Esophagus squamous epithelium (tissue), 5 donors: ENCODE data around the gene BUB3. TPM values are rescaled to one million over a fixed set of nuclear protein-coding genes. Genes with fewer than 3 reads are reported as not detected.

ENCODE experiments used
- DNase-seq: peaks from one replicate; lab custom pipeline; 2025; lab: John Stamatoyannopoulos, UW
- H3K27ac ChIP-seq, 4 donors: fragments of 200-600 bp; sonication (generic); one replicate each; pipeline ENCODE4 v1.5.1; 2016 to 2019; ENCODE audit warnings: mild to moderate bottlenecking in 1 of 4
- H3K27me3 ChIP-seq, 4 donors: fragments of 200-600 bp; sonication (generic); 1 replicate in 3 of 4; 2 replicates in 1 of 4; pipeline versions ENCODE4 v1.5.1 to v1.6.0; 2017 to 2021; ENCODE audit warnings: antibody characterized with exemption in 1 of 4
- H3K36me3 ChIP-seq, 3 donors: fragments of 200-600 bp; sonication (generic); one replicate each; pipeline ENCODE4 v1.5.1; 2016 to 2019
- H3K4me1 ChIP-seq, 3 donors: fragments of 200-600 bp; sonication (generic); one replicate each; pipeline ENCODE4 v1.5.1; 2017 to 2019
- H3K4me3 ChIP-seq, 4 donors: fragments of 200-600 bp; sonication (generic); 1 replicate in 3 of 4; 2 replicates in 1 of 4; pipeline ENCODE4 v1.5.1; 2016 to 2019; ENCODE audit warnings: mild to moderate bottlenecking in 2 of 4, moderate library complexity in 1 of 4
- H3K9me3 ChIP-seq, 3 donors: fragments of 200-600 bp; sonication (generic); one replicate each; pipeline ENCODE4 v1.5.1; 2016 to 2019
- POLR2A ChIP-seq, 4 donors: fragments of 450-650 bp; IDR thresholded peaks; one replicate each; pipeline ENCODE4 v1.6.1; 2017; ENCODE audit warnings: antibody characterized with exemption in 4 of 4, mild to moderate bottlenecking in 4 of 4, moderate library complexity in 3 of 4
- WGBS, 2 donors: methylation state at CpG; one replicate each; pipeline ENCODE4 v1.1.5; 2018; 5-methylcytosine and 5-hydroxymethylcytosine counted together
- intact Hi-C: fragments of 100-400 bp; cut with DNase I; formaldehyde crosslinking; loops from one replicate; pipeline ENCODE4 v1.15.0; 2022
- total RNA-seq, 4 donors: library from RNA; depleted of rRNA; stranded (reverse); fragments of >200 nt; gene quantifications; one replicate each; pipeline ENCODE4 v1.1.0, GENCODE V29; 2016
- TF ChIP-seq, protein P1 (sequence below), 6 experiments: fragments of 450-650 bp in 4 of 6; fragments of 200-600 bp in 2 of 6; sonication (generic) in 2 of 6; IDR thresholded peaks; one replicate each; pipeline ENCODE4 v1.5.1; 2016 to 2019; ENCODE audit warnings: antibody characterized with exemption in 6 of 6, mild to moderate bottlenecking in 4 of 6, moderate library complexity in 4 of 6
- donor health status: DM: yes; HTN: yes; CAD: no.

BUB3 gene
- total RNA-seq, 4 donors from 2014 or later = 84.3 to 121 (median 100) TPM

DNA sequence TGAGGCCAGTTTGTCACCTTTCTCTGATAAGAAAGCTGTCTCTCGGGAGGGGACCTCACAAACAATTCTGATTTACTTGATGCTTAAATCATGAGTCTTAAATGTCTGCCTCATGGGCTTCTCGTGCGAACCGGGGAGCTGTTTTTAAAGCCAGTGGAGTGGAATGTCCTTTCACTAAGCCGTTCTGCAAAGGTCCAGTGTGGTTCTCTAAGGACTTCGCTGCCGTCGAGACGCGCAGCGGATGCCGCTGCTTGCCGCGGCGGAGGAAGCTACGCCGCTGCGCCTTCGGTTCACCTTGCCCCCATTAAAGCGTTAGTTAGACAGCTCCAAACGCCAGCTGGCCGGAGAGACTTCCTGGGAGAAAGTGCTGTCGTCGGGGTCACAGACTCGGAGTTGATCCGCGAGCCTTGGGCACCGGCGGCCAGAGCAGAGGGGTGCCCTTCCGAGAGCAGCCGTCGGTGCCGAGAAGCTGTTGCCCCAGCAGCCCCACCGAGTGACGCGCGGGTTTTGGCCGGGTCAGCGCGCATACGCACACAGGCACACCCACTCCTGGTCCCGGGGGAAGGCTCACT lies 19.8 kb upstream of the BUB3 start:
- H3K9me3 ChIP-seq = no peaks in the 10 kb centered on the region
- peaks cover 52 to 100% (median 61%) of the 10 kb centered on the region in 4 donors for H3K27me3 ChIP-seq
- H3K27ac ChIP-seq = no peak overlapping the region
- DNase-seq = no peak
- H3K4me1 ChIP-seq = peaks cover 44 to 59% (median 50%) of the 10 kb centered on the region in 3 donors
- intact Hi-C loops = loop anchor here (10.0 kb wide), 1 partner anchor 230 kb away; no protein-coding TSS in a partner anchor
- TF ChIP-seq POLR2A (IDR thresholded peaks at IDR 0.05) = no peak
- TF ChIP-seq, protein P1, sequence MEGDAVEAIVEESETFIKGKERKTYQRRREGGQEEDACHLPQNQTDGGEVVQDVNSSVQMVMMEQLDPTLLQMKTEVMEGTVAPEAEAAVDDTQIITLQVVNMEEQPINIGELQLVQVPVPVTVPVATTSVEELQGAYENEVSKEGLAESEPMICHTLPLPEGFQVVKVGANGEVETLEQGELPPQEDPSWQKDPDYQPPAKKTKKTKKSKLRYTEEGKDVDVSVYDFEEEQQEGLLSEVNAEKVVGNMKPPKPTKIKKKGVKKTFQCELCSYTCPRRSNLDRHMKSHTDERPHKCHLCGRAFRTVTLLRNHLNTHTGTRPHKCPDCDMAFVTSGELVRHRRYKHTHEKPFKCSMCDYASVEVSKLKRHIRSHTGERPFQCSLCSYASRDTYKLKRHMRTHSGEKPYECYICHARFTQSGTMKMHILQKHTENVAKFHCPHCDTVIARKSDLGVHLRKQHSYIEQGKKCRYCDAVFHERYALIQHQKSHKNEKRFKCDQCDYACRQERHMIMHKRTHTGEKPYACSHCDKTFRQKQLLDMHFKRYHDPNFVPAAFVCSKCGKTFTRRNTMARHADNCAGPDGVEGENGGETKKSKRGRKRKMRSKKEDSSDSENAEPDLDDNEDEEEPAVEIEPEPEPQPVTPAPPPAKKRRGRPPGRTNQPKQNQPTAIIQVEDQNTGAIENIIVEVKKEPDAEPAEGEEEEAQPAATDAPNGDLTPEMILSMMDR (IDR thresholded peaks at IDR 0.05) = no peak
- WGBS, 2 donors = 5 to 20% methylated on average over 1 to 7 of the region's 42 CpGs
- peak overlapping the region in 1 of 4 donors; percentile 61 for H3K4me3 ChIP-seq
- H3K36me3 ChIP-seq = no peaks in the 10 kb centered on the region

DNA sequence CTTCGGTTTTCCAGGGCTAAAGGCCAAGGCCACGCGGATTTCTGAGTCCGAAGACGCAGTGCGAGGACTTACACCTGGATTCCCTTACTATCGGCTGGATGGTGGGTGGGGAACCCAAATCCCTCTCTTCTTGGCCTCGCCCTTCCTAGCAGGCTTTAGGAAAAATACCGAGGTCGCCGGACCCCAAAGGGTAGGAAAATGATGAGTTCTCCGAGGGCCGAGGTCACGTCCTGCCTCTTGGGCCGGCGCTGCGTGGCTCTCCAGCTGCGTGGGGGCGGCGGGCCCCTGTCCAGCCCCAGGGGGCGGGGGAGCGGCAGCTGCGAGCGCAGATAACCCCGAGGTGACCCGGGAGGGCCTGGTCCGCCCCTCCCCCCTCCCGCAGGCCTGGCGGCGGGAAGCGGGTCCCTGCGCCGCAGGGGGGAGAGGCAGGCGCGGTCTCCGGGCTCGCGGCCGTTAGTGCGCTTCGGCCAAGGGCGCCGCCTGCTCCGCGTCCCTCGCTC lies 19.2 kb upstream of the BUB3 start:
- 2% methylated on average over 8 to 9 of the region's 46 CpGs for WGBS, 2 donors
- no peaks in the 10 kb centered on the region for H3K36me3 ChIP-seq
- no peak overlapping the region for H3K27ac ChIP-seq
- no peaks in the 10 kb centered on the region for H3K9me3 ChIP-seq
- TF ChIP-seq, protein P1 (IDR thresholded peaks at IDR 0.05) = no peak
- TF ChIP-seq POLR2A (IDR thresholded peaks at IDR 0.05) = no peak
- DNase-seq = no peak
- peaks cover 56 to 100% (median 67%) of the 10 kb centered on the region in 4 donors for H3K27me3 ChIP-seq
- intact Hi-C loops = loop anchor here (10.0 kb wide), 1 partner anchor 230 kb away; no protein-coding TSS in a partner anchor
- H3K4me1 ChIP-seq = peaks cover 48 to 64% (median 51%) of the 10 kb centered on the region in 3 donors
- H3K4me3 ChIP-seq = peak overlapping the region in 3 of 4 donors; percentile 27 to 61 (median 46)

DNA sequence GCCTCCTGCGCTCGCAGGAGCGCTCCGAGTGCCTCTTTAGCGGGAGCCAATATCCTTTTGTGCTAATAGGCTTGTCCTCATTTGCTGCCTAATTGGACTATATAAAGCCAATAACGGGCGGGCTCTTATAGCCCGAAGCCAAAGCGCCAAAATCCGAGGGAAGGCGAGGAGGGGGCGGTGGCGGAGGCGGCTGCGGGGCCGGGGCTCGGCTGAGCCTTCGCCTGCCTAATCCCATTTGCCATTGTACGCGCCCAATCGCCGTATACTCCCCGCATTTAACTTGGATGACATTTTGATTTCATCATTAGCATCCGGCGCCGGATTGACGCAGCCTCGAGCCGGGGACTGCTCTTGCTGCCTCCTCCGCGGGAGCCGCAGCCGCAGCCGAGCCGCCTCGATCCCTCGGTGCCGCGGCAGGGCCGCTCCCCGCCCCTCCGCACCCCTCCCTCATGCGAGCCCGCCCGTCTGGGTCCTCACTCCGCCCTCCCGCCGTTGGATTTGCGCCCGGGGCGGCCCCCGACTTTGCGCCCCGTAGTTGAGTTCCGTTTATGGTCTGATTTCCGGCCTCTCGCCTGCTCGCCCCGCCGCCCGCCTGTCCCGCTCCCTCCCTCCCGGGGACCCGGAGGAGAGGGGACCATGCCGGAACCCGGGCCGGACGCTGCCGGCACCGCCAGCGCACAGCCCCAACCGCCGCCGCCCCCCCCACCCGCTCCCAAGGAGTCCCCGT lies 18.6 kb upstream of the BUB3 start, which contains the start of gene HMX3:
HMX3 (plus strand) TSS at position 556 of the 727 bp plus-strand sequence; CDS start at position 637, 81 bp downstream.
- H3K9me3 ChIP-seq = no peaks in the 10 kb centered on the region
- H3K36me3 ChIP-seq = no peaks in the 10 kb centered on the region
- intact Hi-C loops = loop anchor here (10.0 kb wide), 1 partner anchor 229 kb away; no protein-coding TSS in a partner anchor
- H3K4me1 ChIP-seq = peaks cover 52 to 71% (median 56%) of the 10 kb centered on the region in 3 donors
- no peak for DNase-seq
- WGBS, 2 donors = 4% methylated on average over 5 of the region's 76 CpGs; no CpG with 5 or more reads in 1 of the 2 donors
- peak within 1 kb of the TSS; percentile 7 to 61 (median 36) for H3K4me3 ChIP-seq
- no peak for TF ChIP-seq POLR2A (IDR thresholded peaks at IDR 0.05)
- TF ChIP-seq, protein P1 (IDR thresholded peaks at IDR 0.05) = no peak
- H3K27me3 ChIP-seq = peaks cover 61 to 100% (median 73%) of the 10 kb centered on the region in 4 donors
- no peak within 1 kb of the TSS for H3K27ac ChIP-seq

- TF ChIP-seq POLR2A (IDR thresholded peaks at IDR 0.05) = no peak
- TF ChIP-seq, protein P1 (IDR thresholded peaks at IDR 0.05) = no peak
- 3 to 4% methylated on average over 5 to 25 of the region's 59 CpGs for whole genome bisulfite sequencing, 2 donors
- H3K27me3 ChIP-seq = peaks cover 61 to 100% (median 79%) of the 10 kb centered on the region in 4 donors
- H3K4me3 ChIP-seq = peak overlapping the region in 2 of 4 donors; percentile 46 to 61
- no peaks in the 10 kb centered on the region for H3K9me3 ChIP-seq
- peaks cover 52 to 71% (median 56%) of the 10 kb centered on the region in 3 donors for H3K4me1 ChIP-seq
- no peak overlapping the region for H3K27ac ChIP-seq
- no peaks in the 10 kb centered on the region for H3K36me3 ChIP-seq
- no peak for DNase-seq
- intact Hi-C loops = loop anchor here (10.0 kb wide), 1 partner anchor 228 kb away; no protein-coding TSS in a partner anchor
Observed at GRCh38 chr10:123136221-123136805, 17.9 kb upstream of the BUB3 start.
